ENCODE results near the gene RAD52.
"Not testable (repeated sequence)": the region's sequence is repeated elsewhere in the genome, so short reads cannot be mapped to it uniquely, and the experiment has no call there.

The RAD52 gene

DNA sequence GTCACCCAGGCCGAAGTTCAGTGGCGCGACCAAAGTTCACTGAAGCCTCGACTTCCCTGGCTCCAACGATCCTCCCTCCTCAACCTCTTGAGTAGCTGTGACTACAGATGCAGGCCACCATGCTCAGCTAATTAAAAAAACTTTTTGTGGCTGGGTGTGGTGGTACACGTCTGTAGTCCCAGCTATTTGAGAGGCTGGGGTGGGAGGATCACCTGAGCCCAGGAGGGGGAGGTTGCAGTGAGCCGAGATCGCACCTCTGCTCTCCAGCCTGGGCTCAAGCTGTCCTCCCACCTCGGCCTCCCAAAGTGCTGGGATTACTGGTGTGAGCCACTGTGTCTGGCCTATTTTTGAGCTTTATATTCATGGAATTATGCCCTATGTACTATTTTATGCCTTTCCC is 18.1 kb upstream of the RAD52 start:
- DNase-seq (ENCODE audit: low spot score): no peak

GRCh38 chr12:966724-967123 is 17.2 kb upstream of the RAD52 start:
- no peak for DNase-seq (ENCODE audit: low spot score)

- no peak for DNase-seq (ENCODE audit: low spot score)
These were observed 9.2 kb upstream of the RAD52 start for GRCh38 chr12:958588-959123.

- DNase-seq (ENCODE audit: low spot score): no peak
These were observed 6.4 kb upstream of the RAD52 start for GRCh38 chr12:955939-956338.

DNA sequence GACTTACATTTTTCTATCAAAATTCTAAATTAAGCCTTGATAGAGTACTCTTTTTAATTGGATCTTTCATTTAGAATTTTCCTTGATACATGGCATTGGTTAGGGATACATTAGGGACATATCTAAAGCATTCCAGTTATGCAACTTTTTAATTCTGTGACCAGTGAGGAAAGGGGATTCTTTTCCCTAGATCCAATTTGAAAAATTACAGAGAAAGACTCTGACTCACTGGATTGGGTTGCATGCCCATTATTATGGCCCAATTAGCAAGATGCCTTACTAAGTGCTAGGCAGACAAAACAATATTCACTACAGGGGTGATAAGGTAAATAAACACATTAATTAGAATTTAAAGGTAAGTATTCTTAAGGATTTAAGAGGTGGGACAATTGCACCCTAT is 5.2 kb upstream of the RAD52 start:
- no peak for DNase-seq (ENCODE audit: low spot score)

DNA sequence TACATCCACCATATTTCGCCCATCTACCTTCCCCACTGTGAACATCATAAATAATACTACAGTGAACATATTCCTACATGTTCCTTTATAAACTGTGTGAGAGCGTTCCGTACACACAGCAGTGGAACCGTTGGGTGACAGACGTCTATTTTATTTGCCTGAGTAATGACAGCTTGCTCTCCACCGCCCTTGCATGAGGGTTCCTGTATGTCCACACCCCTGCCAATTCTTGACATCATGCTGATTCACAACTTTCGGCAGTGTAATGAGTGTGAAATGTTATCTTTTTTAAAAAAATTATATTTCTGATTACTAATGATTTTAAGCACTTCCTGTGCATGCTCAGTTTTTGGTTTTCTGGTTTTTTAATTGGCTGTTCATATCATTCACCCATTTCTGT is 4.3 kb upstream of the RAD52 start:
- DNase-seq (ENCODE audit: low spot score): no peak

DNA sequence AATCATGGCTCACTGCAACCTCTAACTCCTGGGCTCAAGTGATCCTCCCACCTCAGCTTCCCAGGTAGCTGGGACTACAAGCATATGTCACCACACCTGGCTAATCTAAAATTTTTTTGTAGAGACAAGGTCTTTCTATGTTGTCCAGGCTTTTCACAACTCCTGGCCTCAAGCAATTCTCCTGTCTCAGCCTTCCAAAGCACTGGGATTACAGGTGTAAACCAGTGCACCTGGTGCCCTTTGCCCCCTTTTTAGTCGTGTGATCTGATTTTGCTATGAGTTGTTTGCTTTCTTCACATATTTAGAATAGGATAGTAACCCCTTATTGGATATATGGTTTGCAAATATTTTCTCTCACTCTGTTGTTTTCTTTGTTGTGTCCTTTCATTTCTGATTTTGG is 1.7 kb upstream of the RAD52 start:
- DNase-seq (ENCODE audit: low spot score): no peak

DNA sequence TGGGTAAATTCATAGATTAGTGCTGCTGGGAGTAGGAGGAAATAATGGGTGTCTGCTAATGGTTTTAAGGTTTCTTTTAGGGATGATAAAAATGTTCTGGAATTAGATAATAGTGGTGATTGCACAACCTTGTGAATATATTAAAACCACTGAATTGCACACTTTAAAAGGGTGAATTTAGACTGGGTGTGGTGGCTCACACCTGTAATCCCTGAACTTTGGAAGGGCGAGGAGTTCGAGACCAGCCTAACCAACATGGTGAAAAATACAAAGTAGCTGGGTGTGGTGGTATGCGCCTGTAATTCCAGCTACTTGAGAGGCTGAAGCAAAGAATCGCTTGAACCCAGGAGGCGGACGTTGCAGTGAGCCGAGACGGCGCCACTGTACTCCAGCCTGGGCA is 1.3 kb downstream of the RAD52 start:
- DNase-seq (ENCODE audit: low spot score): no peak

DNA sequence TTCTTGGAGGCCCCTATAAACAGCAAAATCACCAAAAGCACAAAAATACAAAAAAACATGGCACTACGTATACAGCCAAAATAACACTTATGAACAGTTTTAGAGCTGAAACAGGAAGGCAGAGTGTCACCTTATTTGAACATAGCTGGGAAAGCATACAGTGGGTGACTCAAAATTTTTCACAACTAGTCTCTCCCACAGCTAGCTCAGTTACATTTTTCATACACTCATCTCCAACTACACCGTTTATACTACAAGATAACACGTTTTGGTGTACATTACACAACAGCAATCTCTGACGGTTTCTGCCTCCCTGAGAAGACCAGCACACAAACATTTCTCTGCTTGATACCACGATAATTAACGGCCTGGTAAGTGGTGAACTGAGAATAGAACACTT is 2.9 kb downstream of the RAD52 start:
- no peak for DNase-seq (ENCODE audit: low spot score)

DNA sequence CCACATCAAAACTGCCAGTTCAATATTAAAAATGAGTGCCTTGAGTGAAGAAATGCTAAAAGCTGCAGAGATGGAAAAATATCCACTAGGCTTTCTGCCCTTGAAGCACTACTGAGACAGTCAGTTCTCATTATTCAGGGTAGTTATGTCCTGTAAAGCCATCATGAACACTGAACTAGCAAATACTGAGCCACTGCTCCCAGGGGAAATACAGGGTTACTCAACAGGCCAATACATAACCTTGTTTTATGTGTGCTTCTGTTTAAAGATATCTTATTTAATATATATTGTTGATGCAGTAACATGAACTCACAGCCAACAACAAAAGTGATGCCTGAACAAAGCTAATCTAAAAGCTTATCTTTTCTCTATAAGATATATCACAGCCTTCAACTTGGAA is 3.3 kb downstream of the RAD52 start:
- no peak for DNase-seq (ENCODE audit: low spot score)

DNA sequence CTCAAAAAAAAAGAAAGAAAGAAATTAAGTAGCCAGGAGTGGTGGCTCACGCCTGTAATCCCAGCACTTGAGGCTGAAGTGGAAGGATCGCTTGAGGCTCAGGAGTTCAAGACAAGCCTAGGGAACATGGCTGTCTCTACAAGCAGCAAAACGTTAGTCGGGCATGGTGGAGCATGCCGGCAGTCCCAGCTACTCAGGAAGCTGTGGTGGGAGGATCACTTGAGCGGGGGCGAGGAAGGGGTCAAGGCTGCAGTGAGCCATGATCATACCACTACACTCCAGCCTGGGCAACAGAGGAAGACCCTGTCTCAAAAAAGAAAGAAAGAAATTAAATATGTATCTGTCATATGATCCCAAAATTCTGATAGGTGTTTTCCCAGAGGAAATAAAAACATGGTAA is 5.3 kb downstream of the RAD52 start:
- DNase-seq (ENCODE audit: low spot score): no peak

- no peak for DNase-seq (ENCODE audit: low spot score)
These were observed 6.4 kb downstream of the RAD52 start for GRCh38 chr12:943051-943450.

- no peak for DNase-seq (ENCODE audit: low spot score)
These were observed 10.7 kb downstream of the RAD52 start for GRCh38 chr12:938810-939209.

GRCh38 chr12:936377-937345 is 12.8 kb downstream of the RAD52 start:
- DNase-seq (ENCODE audit: low spot score): no peak

GRCh38 chr12:935891-936290 is 13.6 kb downstream of the RAD52 start:
- DNase-seq (ENCODE audit: low spot score): not testable (repeated sequence)

DNA sequence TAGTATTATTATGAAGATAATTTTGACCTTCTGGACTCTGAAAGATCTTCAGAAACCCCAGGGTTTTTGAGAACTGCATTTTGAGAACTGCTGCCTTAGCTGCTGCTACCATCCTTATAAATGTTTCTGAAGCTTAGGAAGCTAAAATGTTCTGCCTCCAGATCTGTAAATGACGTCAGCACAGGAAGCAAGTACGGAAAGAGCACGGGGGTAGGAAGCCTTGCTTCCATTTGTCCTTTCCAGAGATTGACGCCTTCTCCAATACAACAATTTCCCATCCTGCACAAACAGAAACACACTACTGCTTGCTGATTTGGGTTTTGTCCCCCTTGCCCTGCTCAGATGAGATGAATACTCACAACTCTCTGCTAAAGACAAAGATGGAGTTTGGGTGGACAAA is 17.9 kb downstream of the RAD52 start:
- no peak for DNase-seq (ENCODE audit: low spot score)

DNA sequence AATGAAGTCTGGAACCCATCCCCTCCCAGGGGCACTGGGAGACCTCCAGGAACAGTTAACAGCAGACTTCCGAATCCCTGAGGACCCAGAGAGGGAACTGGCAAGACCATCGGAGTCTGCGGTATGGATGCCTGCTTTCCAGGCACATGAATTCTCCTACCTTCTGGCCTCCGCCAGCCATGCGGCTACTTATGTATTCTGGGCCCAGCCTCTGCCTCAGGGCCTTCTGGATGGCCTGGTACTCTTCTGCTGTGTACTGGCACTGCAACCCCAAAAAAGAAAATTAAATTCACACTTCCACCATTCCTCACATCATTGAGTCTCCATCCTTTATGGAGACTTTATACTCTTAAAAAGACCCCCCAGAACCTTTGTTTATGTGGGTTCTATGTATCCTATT is 18.4 kb downstream of the RAD52 start:
- no peak for DNase-seq (ENCODE audit: low spot score)

DNA sequence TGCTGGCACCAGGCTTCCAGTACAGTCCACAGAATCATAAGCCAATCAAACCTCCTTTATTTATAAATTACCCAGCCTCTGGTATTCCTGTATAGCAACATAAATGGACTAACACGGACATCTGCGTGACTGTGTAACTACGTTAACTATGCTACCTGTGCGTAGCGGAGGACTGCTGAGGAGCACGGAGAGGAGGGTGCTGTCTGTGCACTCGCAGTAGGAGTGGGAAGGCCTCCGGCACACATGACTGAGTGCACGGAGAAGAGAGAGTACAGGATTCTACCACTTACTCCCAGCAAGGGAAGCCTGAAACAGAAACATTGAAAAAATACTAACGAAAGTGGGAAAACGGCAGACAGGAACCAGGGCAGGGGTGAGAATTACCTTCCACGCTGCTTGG is 22.9 kb downstream of the RAD52 start:
- no peak for DNase-seq (ENCODE audit: low spot score)

- no peak for DNase-seq (ENCODE audit: low spot score)
These were observed 27.2 kb downstream of the RAD52 start for GRCh38 chr12:922285-922684.

DNA sequence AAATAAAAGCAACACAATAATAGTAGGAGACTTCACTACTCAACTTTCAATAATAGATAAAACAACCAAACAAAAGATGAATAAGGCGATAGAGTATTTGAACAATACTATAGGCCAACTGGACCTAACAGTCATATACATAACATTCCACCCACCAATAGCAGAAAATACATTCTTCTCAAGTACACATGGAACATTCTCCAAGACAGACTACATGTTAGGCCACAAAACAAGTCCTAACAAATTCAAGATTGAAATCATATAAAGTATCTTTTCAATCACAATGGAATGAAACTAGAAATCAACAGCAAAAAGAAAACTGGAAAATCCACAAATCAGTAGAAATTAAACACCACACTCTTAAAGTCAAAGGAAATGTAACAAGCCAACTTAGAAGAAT is 28.8 kb downstream of the RAD52 start:
- no peak for DNase-seq (ENCODE audit: low spot score)

GRCh38 chr12:916712-917445 is 32.6 kb downstream of the RAD52 start:
- no peak for DNase-seq (ENCODE audit: low spot score)

- DNase-seq (ENCODE audit: low spot score): no peak
These were observed 33.3 kb downstream of the RAD52 start for GRCh38 chr12:916240-916639.

- DNase-seq (ENCODE audit: low spot score): no peak
These were observed 34.4 kb downstream of the RAD52 start for GRCh38 chr12:915090-915489.

Measured in CD4-positive, alpha-beta T cell treated with Interleukin-2 at 100 ng/mL for 4 hours (primary cell).